HG03439 (cell line): ENCODE data around the gene C1QL4.
"Not testable (repeated sequence)": the region's sequence is repeated elsewhere in the genome, so short reads cannot be mapped to it uniquely, and the experiment has no call there.

Source experiments
- ATAC-seq: cut with Tn5 transposase; IDR thresholded peaks from one replicate; pipeline ENCODE4 v1.9.1; 2021; ENCODE audit warnings: mild to moderate bottlenecking, moderate library complexity; ENCODE audit not compliant: unreplicated experiment

C1QL4 gene

GRCh38 chr12:49336645-49337584, at the start of gene C1QL4:
TSS of gene C1QL4 (minus strand) at chr12:49337188. CDS start at chr12:49336477, 711 bp downstream.
- ATAC-seq: no peak

- ATAC-seq: not testable (repeated sequence)
These were observed 43.2 kb upstream of the C1QL4 start for GRCh38 chr12:49380184-49380583.

GRCh38 chr12:49377386-49377785, 40.4 kb upstream of the C1QL4 start:
- ATAC-seq: no peak

- no peak for ATAC-seq
These were observed 38.4 kb upstream of the C1QL4 start for GRCh38 chr12:49375406-49375805.

GRCh38 chr12:49370539-49370938, 33.6 kb upstream of the C1QL4 start:
- ATAC-seq: no peak

- peak; percentile 27 for ATAC-seq
These were observed 32.6 kb upstream of the C1QL4 start for GRCh38 chr12:49369411-49370145.

- ATAC-seq: no peak
These were observed 31.2 kb upstream of the C1QL4 start for GRCh38 chr12:49368240-49368600.

- ATAC-seq: no peak
These were observed 30.6 kb upstream of the C1QL4 start, which contains the start of gene SPATS2 for GRCh38 chr12:49367381-49368239. TSS of gene SPATS2 (plus strand) at chr12:49367462. CDS start at chr12:49461013, 93,551 bp downstream.

GRCh38 chr12:49366652-49367380, 29.8 kb upstream of the C1QL4 start:
- peak; percentile 69 for ATAC-seq

- peak; percentile 12 for ATAC-seq
These were observed 29.2 kb upstream of the C1QL4 start for GRCh38 chr12:49366096-49366651.

- ATAC-seq: no peak
These were observed 28.6 kb upstream of the C1QL4 start for GRCh38 chr12:49365542-49365941.

GRCh38 chr12:49364989-49365388, 28.0 kb upstream of the C1QL4 start:
- no peak for ATAC-seq

- ATAC-seq: no peak
These were observed 25.1 kb upstream of the C1QL4 start for GRCh38 chr12:49362077-49362476.

GRCh38 chr12:49359671-49360070, 22.7 kb upstream of the C1QL4 start:
- no peak for ATAC-seq

- ATAC-seq: peak; percentile 62
These were observed 21.6 kb upstream of the C1QL4 start for GRCh38 chr12:49358483-49359141.

GRCh38 chr12:49357103-49357678, 20.2 kb upstream of the C1QL4 start:
- no peak for ATAC-seq

GRCh38 chr12:49355913-49356312, 18.9 kb upstream of the C1QL4 start:
- ATAC-seq: no peak

GRCh38 chr12:49352351-49352750, 15.4 kb upstream of the C1QL4 start:
- no peak for ATAC-seq

GRCh38 chr12:49349266-49349665, 12.3 kb upstream of the C1QL4 start:
- no peak for ATAC-seq
